GM19397 (cell line): ENCODE results near the gene BLOC1S2.
"Not testable (repeated sequence)": the region's sequence is repeated elsewhere in the genome, so short reads cannot be mapped to it uniquely, and the experiment has no call there.

Experiments
- ATAC-seq: cut with Tn5 transposase; IDR thresholded peaks from one replicate; pipeline ENCODE4 v1.9.1; 2021; ENCODE audit warnings: mild to moderate bottlenecking, moderate library complexity; ENCODE audit not compliant: unreplicated experiment

BLOC1S2 gene

DNA sequence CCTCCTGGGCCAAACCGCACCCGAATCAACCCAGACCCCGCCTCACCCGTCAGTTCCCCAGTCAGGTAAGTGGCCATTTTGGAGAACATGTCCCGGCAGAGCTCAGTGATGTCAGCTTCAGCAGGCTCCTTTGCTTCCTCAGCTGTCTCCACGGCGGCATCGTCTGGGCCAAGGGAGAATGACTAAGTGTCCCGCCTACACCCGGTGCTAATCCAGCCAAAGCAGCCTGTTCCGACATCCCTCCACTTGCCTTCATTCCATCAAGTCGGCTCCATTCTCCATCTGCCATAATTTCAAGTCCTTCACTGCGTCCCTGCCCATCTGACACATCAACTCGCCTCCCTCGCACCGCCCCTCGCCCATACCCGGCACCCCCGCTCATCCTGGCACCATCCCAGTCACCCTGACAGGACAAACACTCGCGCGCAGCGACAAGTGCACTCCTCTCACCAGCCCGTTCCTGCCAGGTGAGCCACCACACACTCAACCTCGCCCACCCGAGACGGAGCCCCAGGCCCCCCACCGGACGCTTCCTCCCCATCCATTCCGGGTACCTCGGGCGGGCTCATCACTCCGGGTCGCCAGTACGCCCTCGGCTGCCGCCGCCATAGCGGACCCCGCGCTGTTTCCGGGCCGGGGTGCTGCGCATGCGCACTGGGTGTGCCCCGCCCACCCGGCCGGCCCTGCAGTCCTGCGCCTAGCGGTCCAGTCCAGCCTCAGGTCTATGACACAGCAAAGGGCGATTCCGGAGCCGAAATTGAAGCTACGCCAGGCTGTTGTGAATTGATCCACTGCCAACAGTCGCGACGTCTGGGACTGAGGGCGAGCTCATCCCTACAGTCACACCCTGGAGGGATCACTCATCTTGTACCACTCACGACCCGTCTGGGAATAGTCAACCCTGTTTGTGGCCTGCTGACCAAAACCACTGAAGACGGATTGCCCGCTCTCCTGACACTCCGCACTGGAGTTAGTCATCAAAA, at the start of gene BLOC1S2:
TSS of gene BLOC1S2 (minus strand) at position 630 of the 983 bp plus-strand sequence. CDS start at position 609, 21 bp downstream.
- peak; percentile 93 for ATAC-seq

DNA sequence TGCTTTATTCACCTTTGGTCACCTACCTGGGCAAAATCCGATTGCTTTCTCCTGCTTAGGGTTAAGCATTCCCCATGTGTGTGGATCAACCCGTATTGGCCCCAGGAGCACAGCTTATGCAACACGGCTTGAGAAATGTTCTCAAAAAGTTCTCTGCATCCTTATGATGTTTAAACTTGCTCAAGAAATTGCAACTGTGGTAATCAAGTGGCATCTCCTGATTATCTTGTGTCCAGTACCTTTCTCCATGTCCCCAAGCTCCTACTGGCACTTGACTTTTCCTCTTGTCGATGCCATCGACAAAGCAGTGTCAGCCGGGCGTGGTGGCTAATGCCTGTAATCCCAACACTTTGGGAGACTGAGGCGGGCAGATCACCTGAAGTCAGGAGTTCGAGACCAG, 48.3 kb upstream of the BLOC1S2 start:
- ATAC-seq: no peak

DNA sequence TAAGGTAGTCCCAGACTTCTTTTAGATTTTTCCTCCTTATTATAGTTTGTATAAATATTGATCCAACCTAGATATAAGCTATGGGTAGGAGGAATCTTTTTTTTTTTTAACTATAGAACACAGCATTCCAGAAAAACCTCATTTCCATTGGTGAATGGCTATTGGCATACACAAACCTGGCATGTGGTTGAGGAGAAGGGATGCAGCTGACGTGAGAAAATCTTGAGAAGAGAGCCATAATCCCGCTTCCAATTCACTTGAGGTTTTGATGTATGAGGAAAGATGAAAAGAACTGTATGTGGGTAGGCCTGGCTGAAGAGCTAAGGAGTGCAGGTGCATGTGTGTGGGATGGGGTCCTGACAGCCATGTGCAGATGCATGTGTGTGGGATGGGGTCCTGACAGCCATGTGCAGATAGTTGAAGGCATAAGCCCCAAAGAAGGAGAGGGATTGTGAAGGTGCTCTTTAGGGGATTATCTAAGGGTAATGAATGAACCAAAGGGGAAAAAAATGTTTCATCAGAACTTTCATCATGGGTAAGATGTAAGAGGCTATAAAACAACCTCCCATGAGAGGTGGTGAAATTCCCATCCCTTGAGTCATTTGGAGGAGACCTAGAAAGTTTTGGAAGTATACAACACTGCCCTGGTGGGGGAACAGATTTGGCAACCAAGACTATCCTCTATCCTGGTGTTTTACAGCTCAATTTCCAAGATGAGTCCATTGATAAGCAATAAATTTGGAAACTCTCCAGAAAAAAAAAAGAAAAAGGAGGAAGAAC, 47.4 kb upstream of the BLOC1S2 start:
- ATAC-seq: no peak

GRCh38 chr10:100333106-100333505, 46.6 kb upstream of the BLOC1S2 start:
- no peak for ATAC-seq

DNA sequence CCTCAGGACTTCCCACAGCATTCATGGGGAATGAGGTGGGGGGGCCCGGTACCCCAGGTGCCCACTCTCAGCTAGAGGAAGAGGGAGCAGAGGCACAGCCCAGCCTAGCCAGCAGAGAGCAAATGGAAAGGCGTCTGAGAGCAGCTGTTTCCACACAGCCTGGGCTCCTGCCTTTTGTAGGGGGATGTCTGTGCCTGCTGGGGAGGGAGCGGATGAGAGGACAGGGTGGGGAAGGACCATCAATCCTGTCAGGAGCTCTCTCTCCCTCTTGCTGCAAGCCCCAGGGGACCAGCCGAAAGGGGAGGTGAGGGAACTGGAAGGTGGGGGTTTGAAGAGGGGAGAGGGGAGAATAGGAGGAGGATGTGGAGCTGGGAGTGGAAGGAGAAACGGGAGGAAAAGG, 43.6 kb upstream of the BLOC1S2 start, which contains the start of gene PKD2L1:
TSS of gene PKD2L1 (minus strand) at position 150 of the 400 bp plus-strand sequence. CDS start at position 25, 125 bp downstream.
- ATAC-seq: no peak

DNA sequence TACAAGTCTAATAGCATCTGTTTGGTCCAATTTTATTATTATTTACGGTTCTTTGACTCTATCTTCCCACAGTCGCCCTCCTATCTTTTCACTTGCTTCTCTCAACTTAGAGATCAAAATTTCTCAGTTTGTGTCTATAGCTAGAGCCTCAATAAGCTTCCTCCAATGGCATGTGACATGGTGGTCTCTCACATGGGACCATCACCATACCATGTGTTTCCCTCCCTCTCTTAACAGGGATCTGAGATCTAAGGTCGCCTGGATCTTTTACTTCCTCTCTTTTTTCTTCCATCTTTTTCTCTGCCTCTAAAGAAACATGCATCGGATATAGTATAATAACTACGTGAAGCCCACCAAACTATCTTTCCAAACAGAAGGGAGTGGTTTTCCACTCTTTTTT, 41.7 kb upstream of the BLOC1S2 start:
- no peak for ATAC-seq

DNA sequence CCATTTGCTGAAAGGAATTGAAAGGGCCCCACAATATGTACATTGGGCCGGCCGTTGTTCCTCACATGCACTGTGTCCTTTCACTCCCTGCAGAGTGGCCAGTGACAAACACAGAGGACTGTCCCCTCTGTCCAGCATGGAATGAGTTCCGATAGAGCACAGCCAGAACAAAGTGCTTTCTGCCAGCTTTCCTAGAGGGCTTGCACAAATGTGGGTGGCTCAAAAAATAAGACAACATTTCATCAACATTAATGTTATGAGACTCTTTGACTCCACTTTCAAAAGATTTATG, 41.2 kb upstream of the BLOC1S2 start:
- no peak for ATAC-seq

- peak; percentile 97 for ATAC-seq
Measured at GRCh38 chr10:100327007-100327717, 40.7 kb upstream of the BLOC1S2 start.

- ATAC-seq: no peak
Measured at GRCh38 chr10:100325158-100325557, 38.7 kb upstream of the BLOC1S2 start.

DNA sequence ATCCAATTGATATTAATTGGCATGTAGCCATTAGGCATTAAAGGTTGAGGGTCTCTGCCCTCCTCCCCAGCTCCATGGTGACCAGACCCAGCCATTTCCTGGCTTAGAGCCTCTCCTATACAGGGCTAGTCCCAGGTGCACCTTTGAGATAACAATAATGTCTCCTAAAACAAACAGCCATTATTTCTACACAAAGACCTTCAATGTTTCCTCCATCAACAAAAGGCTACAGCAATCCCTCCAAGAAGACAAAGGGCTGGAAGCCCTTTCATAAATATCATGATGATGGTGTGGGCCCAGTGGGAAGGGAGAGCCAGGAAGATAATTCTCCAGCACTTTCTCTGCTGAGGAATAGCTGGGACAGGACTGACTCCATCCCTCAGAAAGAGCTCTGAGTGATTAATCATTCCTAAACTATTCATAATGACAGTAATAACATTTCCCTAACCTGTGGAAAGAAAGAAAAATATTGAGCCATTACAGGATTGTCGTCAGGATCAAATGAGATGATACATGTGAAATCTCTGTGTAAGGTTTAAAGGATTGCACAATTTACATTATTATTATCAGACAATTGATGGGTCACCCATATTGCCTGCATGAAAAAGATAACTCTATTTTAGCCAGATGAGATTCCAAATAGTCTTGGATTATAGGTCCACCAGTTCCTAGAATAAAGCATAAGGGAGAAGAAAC, 33.4 kb upstream of the BLOC1S2 start:
- ATAC-seq: no peak

DNA sequence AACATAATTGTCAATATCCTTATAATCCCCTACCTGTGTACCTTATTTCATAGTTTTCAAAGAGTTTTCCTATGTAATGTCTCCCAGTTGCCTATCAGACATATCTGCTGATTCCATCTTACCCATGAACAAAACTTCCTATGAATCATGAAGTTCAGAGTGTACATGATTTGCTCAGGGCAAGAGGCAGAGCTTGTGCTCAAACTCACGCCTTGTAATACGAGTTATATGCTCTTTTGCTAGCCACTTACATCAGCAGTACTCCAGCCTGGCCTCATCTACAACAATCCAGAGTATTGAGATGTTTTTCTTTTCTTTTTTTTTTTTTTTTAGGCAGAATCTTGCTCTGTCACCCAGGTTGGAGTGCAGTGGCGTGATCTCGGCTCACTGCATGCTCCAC, 31.7 kb upstream of the BLOC1S2 start:
- no peak for ATAC-seq

- ATAC-seq: no peak
Measured at GRCh38 chr10:100315615-100316014, 29.1 kb upstream of the BLOC1S2 start.

- ATAC-seq: no peak
Measured at GRCh38 chr10:100311298-100311697, 24.8 kb upstream of the BLOC1S2 start.

GRCh38 chr10:100307684-100308083, 21.2 kb upstream of the BLOC1S2 start:
- ATAC-seq: no peak

DNA sequence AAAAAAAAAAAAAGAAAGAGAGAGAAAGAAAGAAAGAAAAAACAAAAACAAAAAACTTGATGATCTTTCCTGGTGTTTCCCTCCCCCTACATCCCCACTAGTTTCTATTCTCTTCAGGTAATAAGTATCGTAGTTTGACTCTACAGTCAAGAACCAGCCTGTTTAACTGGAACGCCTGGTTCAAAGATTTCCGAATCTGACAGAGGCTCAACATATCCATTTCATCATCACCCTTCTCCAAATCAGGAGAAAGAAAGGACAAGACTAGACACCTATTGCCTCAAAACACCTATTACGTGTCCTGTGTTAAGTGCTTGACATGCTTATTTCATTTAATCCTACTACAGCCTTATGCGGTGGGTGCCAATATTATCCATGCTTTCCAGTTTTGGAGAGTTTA, 20.4 kb upstream of the BLOC1S2 start:
- no peak for ATAC-seq

DNA sequence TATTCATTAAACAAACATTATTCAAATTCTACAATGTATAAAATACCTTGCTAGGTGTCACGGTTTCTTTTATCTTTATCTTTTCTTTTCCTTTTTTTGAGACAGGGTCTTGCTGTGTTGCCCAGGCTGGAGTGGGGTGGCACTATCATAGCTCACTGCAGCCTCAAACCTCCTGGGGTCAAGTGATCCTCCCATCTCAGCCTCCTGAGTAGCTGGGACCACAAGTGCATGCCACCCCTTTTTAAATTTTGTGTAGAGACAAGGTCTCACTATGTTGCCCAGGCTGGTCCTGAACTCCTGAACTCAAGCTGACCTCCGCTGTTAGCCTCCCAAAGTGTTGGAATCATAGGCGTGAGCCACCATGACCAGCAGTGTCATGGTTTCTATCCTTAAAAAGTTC, 17.9 kb upstream of the BLOC1S2 start:
- ATAC-seq: no peak

DNA sequence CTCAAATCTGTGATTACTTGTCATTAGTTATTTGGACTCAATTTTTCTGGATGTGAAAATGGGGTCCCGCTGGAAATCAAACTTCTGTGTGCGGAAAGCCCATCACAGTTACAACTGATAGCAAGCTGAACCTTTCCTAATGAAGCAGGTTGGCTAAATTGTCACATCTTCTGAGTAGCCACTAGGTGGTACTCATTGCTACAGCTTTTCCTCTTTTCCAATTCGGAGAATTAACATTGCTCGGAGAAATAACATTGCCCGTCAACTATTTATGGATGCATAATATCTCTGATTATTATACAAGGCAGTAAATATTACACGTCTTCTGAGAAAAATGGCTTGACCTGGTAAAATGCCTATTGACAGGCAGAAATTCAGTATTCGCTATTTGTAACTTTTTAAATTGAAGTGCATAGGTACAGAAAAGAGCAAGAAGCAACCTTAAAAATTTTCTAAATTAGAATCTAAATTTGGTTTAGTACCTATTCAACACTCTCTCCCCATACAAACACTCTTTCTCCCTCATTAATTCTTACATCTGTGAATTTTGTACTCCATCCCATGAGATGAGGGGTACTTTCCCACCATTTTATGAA, 17.3 kb upstream of the BLOC1S2 start:
- no peak for ATAC-seq

- ATAC-seq: not testable (repeated sequence)
Measured at GRCh38 chr10:100301123-100301522, 14.6 kb upstream of the BLOC1S2 start.

GRCh38 chr10:100297242-100297641, 10.8 kb upstream of the BLOC1S2 start:
- no peak for ATAC-seq

DNA sequence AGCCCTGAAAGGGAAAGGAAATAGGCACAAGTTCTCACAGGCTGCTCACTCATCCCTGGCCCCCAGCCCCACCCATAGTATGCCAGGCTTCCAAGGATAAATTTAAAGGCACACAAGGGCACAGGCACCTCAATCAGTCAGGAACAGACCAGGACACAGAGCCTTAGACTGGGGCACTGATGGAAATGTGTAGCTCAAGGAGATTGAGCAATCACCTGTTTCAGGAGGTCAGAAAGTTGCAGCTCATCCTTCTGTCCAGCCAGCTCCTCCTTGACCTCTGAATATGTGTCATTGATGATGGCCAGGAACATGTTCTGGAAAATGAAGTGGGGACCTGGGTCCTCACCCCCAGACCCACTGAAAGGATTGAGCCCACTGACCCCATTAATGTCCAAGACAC, 6.6 kb upstream of the BLOC1S2 start:
- ATAC-seq: no peak
